Stimulated activated CD8-positive, alpha-beta memory T cell treated with anti-CD3 and anti-CD28 coated beads, Interleukin-15, amount 100 ng/mL, for 48 hours (primary cell): ENCODE results near the gene PDHX.

Experiments
- DNase-seq, 2 donors: peaks; one replicate each; pipeline ENCODE4 v3.0.0-alpha.2; 2020; ENCODE audit warnings: low read depth in 2 of 2

PDHX gene

DNA sequence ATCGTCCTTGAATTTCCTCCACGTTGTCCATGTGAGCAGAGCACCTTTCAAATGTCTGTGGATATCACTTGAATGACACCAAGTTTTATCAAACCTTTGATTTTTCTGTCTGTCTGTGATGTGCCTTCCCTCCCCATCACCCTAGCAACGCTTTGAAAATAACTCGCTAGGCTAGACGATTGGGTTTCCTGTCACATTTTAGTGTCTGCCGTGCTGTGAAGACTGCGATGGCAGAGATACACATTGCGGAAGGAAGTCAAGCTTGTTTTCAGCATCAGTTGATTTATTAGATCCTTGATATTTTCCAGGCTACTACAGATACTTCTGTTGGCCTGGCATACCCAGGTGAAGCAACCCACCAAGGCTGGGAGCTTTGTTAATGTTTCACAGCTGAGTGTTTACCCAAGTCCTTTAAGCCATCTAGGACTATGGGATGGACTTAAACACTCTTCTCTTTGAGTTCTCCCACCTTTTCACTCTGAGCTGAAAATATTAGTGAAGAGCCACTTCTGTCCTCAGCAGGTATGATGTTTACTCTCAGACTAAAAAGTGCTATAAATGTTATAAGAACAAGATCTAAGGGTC lies 128.9 kb downstream of the PDHX start:
- DNase-seq = peak in 1 of 2 donors; percentile 25
